WTC11 (cell line): ENCODE results near the gene ATP6V1G3. TPM values are rescaled to one million over a fixed set of nuclear protein-coding genes. Genes with fewer than 3 reads are reported as not detected.

Source experiments
- ATAC-seq: fragments of 200-7000 bp; cut with Tn5 transposase; 2 replicates; pipeline ENCODE4 v1.10.0; 2021; ENCODE audit warnings: mild to moderate bottlenecking, moderate library complexity
- CTCF ChIA-PET: fragments of 300-600 bp; sonication (Branson Sonifier 250); formaldehyde crosslinking; loops from one replicate; lab custom pipeline; 2021; ENCODE audit warnings: antibody characterized with exemption; lab: Charles Lee
- POLR2A ChIA-PET: fragments of 350-600 bp; sonication (Branson Sonifier 250); formaldehyde crosslinking; loops from one replicate; lab custom pipeline; 2021; ENCODE audit warnings: antibody characterized with exemption; lab: Charles Lee
- DNase-seq: peaks from one replicate; pipeline ENCODE4 v3.0.0; 2021; ENCODE audit warnings: low spot score
- H3K27ac Mint-ChIP-seq: 2 replicates; pipeline ENCODE4 v1.8.0; 2021; ENCODE audit warnings: mixed read lengths
- H3K27me3 Mint-ChIP-seq: 2 replicates; pipeline ENCODE4 v1.8.0; 2021; ENCODE audit warnings: low read depth, mild to moderate bottlenecking, moderate library complexity, mixed read lengths
- H3K36me3 Mint-ChIP-seq: 2 replicates; pipeline ENCODE4 v1.8.0; 2021; ENCODE audit warnings: mixed read lengths
- H3K4me1 Mint-ChIP-seq: 2 replicates; pipeline ENCODE4 v1.8.0; 2022; ENCODE audit warnings: mixed read lengths
- H3K4me3 Mint-ChIP-seq: 2 replicates; pipeline ENCODE4 v1.8.0; 2021; ENCODE audit warnings: mild to moderate bottlenecking, moderate library complexity, mixed read lengths
- H3K9me3 Mint-ChIP-seq: 2 replicates; pipeline ENCODE4 v1.8.0; 2021; ENCODE audit warnings: mixed read lengths
- CBFB ChIP-seq: sonication (generic); formaldehyde crosslinking; IDR thresholded peaks from 2 replicates; pipeline ENCODE4 v1.8.1; 2022; ENCODE audit warnings: mild to moderate bottlenecking, low read depth, missing genetic modification reagents
- FOXK1 ChIP-seq: sonication (generic); formaldehyde crosslinking; IDR thresholded peaks from 2 replicates; pipeline ENCODE4 v1.8.0; 2022; ENCODE audit warnings: mild to moderate bottlenecking, moderate library complexity, missing genetic modification reagents
- JAZF1 ChIP-seq: fragments of 250-450 bp; sonication (Bioruptor Pico); IDR thresholded peaks from 2 replicates; pipeline ENCODE4 v1.9.0; 2021; ENCODE audit warnings: moderate library complexity, mild to moderate bottlenecking, inconsistent platforms
- NFYB ChIP-seq: sonication (generic); formaldehyde crosslinking; conservative IDR thresholded peaks from 2 replicates; pipeline ENCODE4 v1.8.0; 2022; ENCODE audit warnings: low read depth, missing genetic modification reagents
- OVOL2 ChIP-seq: fragments of 250-450 bp; sonication (Bioruptor Pico); IDR thresholded peaks from 2 replicates; pipeline ENCODE4 v1.9.0; 2021; ENCODE audit warnings: mild to moderate bottlenecking, borderline replicate concordance
- PRRX2 ChIP-seq: fragments of 250-450 bp; sonication (Bioruptor Pico); IDR thresholded peaks from 2 replicates; pipeline ENCODE4 v1.8.0; 2021; ENCODE audit warnings: mild to moderate bottlenecking
- RORB ChIP-seq: fragments of 250-450 bp; sonication (Bioruptor Pico); IDR thresholded peaks from 2 replicates; pipeline ENCODE4 v1.9.0; 2021; ENCODE audit warnings: mild to moderate bottlenecking
- SMAD3 ChIP-seq: sonication (generic); formaldehyde crosslinking; IDR thresholded peaks from 2 replicates; pipeline ENCODE4 v1.8.0; 2022; ENCODE audit warnings: missing genetic modification reagents, mild to moderate bottlenecking, borderline replicate concordance
- TCF7 ChIP-seq: sonication (generic); formaldehyde crosslinking; IDR thresholded peaks from 2 replicates; pipeline ENCODE4 v1.8.0; 2022; ENCODE audit warnings: mild to moderate bottlenecking, low read depth, missing genetic modification reagents, moderate library complexity
- TEAD1 ChIP-seq: sonication (generic); formaldehyde crosslinking; IDR thresholded peaks from 2 replicates; pipeline ENCODE4 v1.8.0; 2022; ENCODE audit warnings: mild to moderate bottlenecking, missing genetic modification reagents
- ZNF232 ChIP-seq: sonication (generic); formaldehyde crosslinking; IDR thresholded peaks from 2 replicates; pipeline ENCODE4 v1.8.0; 2022; ENCODE audit warnings: mild to moderate bottlenecking, missing genetic modification reagents
- ZNF396 ChIP-seq: fragments of 250-450 bp; sonication (Bioruptor Pico); IDR thresholded peaks from 2 replicates; pipeline ENCODE4 v1.8.0; 2021; ENCODE audit warnings: mild to moderate bottlenecking, moderate library complexity, borderline replicate concordance
- total RNA-seq: library from RNA; stranded (reverse); gene quantifications from 3 replicates; pipeline ENCODE4 v1.2.3, GENCODE V29; 2021
- TF ChIP-seq, protein P1 (sequence below): sonication (generic); formaldehyde crosslinking; conservative IDR thresholded peaks from 2 replicates; pipeline ENCODE4 v1.8.1; 2023; ENCODE audit warnings: mild to moderate bottlenecking, low read depth, missing genetic modification reagents, moderate library complexity
- TF ChIP-seq, protein P2 (sequence below): sonication (generic); formaldehyde crosslinking; IDR thresholded peaks from 2 replicates; pipeline ENCODE4 v1.8.0; 2023; ENCODE audit warnings: missing genetic modification reagents
- TF ChIP-seq, protein P3 (sequence below): fragments of 250-450 bp; sonication (Bioruptor Pico); IDR thresholded peaks from 2 replicates; pipeline ENCODE4 v1.9.0; 2021; ENCODE audit warnings: mild to moderate bottlenecking
- TF ChIP-seq, protein P4 (sequence below): fragments of 250-450 bp; sonication (Bioruptor Pico); conservative IDR thresholded peaks from 2 replicates; pipeline ENCODE4 v1.9.0; 2021; ENCODE audit warnings: mild to moderate bottlenecking
- TF ChIP-seq, protein P5 (sequence below): fragments of 200-600 bp; IDR thresholded peaks from 2 replicates; pipeline ENCODE4 v1.8.0; 2022; ENCODE audit warnings: antibody characterized with exemption
- TF ChIP-seq, protein P6 (sequence below): sonication (generic); formaldehyde crosslinking; IDR thresholded peaks from 2 replicates; pipeline ENCODE4 v1.8.1; 2022; ENCODE audit warnings: missing genetic modification reagents, borderline replicate concordance

ATP6V1G3 gene
- total RNA-seq, 1 experiment from 2014 or later = not detected

DNA sequence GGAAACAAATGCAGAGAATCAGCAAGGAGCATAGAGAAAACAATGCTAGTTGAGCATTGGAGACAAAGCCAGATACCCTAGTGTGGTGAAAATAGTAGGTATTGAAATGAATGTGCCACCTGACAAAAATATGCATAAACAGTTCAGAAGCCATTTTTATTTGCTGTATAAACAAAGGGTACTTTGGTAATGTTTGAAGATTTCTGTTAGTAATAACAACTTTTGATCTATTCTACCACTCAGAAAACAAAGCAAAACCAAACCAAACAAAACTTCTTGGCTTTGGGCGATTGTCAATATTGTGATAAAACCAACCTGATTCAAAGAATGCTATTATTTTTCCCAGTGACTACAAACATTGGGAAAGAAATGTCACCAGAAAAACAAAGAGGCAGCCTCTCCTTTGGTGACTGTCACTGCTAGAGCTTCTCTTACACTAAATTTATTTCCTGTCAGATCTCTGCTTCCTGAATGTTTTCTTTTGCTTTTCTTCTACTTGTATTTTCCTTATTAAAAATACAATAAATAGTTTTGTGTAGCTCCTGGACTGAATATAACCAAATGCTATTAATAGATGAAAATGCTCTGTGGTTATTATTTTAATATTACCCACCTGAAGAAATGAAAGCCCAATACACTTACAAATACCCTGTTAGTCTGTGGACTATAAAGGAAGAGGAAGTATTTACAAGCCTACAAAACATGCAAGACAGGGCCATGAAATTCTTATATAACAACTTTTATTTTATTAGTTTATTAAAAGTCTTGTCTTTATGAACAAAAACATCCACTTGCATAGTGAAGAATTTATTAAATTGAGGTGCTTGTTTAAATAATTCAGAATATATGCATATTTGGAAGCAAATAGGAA is 5.7 kb downstream of the ATP6V1G3 start:
- TF ChIP-seq, protein P1, sequence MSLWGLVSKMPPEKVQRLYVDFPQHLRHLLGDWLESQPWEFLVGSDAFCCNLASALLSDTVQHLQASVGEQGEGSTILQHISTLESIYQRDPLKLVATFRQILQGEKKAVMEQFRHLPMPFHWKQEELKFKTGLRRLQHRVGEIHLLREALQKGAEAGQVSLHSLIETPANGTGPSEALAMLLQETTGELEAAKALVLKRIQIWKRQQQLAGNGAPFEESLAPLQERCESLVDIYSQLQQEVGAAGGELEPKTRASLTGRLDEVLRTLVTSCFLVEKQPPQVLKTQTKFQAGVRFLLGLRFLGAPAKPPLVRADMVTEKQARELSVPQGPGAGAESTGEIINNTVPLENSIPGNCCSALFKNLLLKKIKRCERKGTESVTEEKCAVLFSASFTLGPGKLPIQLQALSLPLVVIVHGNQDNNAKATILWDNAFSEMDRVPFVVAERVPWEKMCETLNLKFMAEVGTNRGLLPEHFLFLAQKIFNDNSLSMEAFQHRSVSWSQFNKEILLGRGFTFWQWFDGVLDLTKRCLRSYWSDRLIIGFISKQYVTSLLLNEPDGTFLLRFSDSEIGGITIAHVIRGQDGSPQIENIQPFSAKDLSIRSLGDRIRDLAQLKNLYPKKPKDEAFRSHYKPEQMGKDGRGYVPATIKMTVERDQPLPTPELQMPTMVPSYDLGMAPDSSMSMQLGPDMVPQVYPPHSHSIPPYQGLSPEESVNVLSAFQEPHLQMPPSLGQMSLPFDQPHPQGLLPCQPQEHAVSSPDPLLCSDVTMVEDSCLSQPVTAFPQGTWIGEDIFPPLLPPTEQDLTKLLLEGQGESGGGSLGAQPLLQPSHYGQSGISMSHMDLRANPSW = no peak
- TF ChIP-seq, protein P2, sequence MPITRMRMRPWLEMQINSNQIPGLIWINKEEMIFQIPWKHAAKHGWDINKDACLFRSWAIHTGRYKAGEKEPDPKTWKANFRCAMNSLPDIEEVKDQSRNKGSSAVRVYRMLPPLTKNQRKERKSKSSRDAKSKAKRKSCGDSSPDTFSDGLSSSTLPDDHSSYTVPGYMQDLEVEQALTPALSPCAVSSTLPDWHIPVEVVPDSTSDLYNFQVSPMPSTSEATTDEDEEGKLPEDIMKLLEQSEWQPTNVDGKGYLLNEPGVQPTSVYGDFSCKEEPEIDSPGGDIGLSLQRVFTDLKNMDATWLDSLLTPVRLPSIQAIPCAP = no peak
- no peak for TF ChIP-seq OVOL2 (CRISPR knock-in tag)
- no peak for TF ChIP-seq FOXK1 (CRISPR knock-in tag)
- TF ChIP-seq, protein P3, sequence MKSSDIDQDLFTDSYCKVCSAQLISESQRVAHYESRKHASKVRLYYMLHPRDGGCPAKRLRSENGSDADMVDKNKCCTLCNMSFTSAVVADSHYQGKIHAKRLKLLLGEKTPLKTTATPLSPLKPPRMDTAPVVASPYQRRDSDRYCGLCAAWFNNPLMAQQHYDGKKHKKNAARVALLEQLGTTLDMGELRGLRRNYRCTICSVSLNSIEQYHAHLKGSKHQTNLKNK (CRISPR knock-in tag) = no peak
- TF ChIP-seq, protein P4, sequence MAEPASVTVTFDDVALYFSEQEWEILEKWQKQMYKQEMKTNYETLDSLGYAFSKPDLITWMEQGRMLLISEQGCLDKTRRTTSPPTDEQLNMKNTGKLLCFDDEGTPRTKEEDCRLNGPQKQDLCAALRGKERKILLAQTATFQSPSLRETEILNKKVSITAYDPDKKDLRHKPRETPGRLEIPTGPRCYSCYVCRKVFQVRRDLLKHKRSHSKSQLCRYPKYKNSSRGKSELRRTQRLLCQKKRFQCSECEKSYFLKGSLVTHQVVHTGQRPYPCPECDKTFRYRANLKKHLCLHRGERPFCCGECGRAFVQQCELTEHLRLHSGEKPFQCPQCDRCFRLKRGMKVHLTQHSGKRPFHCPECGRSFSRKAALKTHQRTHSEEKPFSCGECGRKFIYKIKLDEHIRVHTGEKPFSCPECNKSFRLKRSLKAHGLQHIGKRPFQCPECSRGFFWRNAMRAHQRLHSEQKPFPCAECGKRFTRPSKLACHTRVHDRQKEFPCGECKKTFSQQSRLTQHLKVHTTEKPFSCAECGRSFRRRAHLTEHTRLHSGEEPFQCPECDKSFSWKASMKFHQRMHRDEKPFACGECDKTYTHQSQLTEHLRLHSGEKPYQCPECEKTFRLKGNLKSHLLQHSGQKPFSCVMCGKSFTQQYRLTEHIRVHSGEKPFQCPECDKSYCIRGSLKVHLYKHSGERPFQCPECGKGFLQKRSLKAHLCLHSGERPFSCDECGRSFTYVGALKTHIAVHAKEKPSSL (CRISPR knock-in tag) = no peak
- no peak for TF ChIP-seq TCF7 (CRISPR knock-in tag)
- Mint-ChIP-seq H3K27me3 (no peaks in the 10 kb centered on the region), H3K9me3 (peaks cover 8% of the 10 kb centered on the region), H3K4me3 (no peak overlapping the region), H3K27ac (no peak overlapping the region), H3K4me1 (peaks cover 21% of the 10 kb centered on the region), H3K36me3 (no peaks in the 10 kb centered on the region)
- POLR2A ChIA-PET = no interaction called here
- DNase-seq (no peak), ATAC-seq (no peak)
- CTCF ChIA-PET = no interaction called here

DNA sequence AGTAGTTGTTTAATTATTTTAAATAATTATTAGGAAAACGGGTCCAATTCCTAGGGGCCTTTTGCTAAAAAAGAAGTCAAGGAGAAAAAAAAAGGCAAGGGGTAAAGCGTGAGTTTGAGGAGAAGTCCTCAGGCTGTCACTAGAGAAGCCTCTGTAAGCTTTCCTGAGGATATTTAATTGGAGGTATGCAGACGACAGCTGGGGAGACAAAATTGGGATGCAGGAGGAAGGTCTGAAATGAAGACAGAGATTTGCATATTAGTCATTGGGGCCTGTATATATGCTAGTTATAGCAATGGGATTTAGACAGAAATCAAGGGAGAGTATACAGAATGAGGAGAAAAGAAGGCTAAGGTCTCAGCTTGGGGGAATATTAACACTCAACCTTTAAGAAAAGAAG is 8.6 kb downstream of the ATP6V1G3 start:
- CTCF ChIA-PET = no interaction called here
- DNase-seq (no peak), ATAC-seq (no peak)
- Mint-ChIP-seq H3K27ac (no peak overlapping the region), H3K9me3 (peaks cover 8% of the 10 kb centered on the region), H3K4me1 (peaks cover 16% of the 10 kb centered on the region), H3K4me3 (no peak overlapping the region), H3K27me3 (no peaks in the 10 kb centered on the region)
- POLR2A ChIA-PET = no interaction called here
- TF ChIP-seq NFYB (CRISPR knock-in tag) = no peak
- no peak for TF ChIP-seq FOXK1 (CRISPR knock-in tag)
- TF ChIP-seq ZNF396 (CRISPR knock-in tag) = no peak
- TF ChIP-seq CBFB = no peak
- no peak for TF ChIP-seq TEAD1 (CRISPR knock-in tag)
- TF ChIP-seq ZNF232 (CRISPR knock-in tag) = no peak
- TF ChIP-seq JAZF1 (CRISPR knock-in tag) = no peak
- TF ChIP-seq, protein P5, sequence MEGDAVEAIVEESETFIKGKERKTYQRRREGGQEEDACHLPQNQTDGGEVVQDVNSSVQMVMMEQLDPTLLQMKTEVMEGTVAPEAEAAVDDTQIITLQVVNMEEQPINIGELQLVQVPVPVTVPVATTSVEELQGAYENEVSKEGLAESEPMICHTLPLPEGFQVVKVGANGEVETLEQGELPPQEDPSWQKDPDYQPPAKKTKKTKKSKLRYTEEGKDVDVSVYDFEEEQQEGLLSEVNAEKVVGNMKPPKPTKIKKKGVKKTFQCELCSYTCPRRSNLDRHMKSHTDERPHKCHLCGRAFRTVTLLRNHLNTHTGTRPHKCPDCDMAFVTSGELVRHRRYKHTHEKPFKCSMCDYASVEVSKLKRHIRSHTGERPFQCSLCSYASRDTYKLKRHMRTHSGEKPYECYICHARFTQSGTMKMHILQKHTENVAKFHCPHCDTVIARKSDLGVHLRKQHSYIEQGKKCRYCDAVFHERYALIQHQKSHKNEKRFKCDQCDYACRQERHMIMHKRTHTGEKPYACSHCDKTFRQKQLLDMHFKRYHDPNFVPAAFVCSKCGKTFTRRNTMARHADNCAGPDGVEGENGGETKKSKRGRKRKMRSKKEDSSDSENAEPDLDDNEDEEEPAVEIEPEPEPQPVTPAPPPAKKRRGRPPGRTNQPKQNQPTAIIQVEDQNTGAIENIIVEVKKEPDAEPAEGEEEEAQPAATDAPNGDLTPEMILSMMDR = no peak
- TF ChIP-seq, protein P1 = no peak
- TF ChIP-seq RORB = no peak
- TF ChIP-seq, protein P6, sequence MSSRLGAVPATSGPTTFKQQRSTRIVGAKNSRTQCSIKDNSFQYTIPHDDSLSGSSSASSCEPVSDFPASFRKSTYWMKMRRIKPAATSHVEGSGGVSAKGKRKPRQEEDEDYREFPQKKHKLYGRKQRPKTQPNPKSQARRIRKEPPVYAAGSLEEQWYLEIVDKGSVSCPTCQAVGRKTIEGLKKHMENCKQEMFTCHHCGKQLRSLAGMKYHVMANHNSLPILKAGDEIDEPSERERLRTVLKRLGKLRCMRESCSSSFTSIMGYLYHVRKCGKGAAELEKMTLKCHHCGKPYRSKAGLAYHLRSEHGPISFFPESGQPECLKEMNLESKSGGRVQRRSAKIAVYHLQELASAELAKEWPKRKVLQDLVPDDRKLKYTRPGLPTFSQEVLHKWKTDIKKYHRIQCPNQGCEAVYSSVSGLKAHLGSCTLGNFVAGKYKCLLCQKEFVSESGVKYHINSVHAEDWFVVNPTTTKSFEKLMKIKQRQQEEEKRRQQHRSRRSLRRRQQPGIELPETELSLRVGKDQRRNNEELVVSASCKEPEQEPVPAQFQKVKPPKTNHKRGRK (CRISPR knock-in tag) = no peak
- no peak for TF ChIP-seq SMAD3
- TF ChIP-seq PRRX2 = no peak
- TF ChIP-seq, all 79 proteins: peak for 0
- no peaks in the 10 kb centered on the region for H3K36me3 Mint-ChIP-seq
